ENCODE results near the gene PHPT1. TPM values are rescaled to one million over a fixed set of nuclear protein-coding genes. Genes with fewer than 3 reads are reported as not detected.
A peak's percentile ranks its signal among the peaks of the same experiment; 100 is the strongest.

Gene PHPT1
- total and polyA plus RNA-seq, 12 donors = 73.9 to 330 (median 178) TPM

GRCh38 chr9:136808075-136808805 is 41.0 kb upstream of the PHPT1 start:
- Histone ChIP-seq H3K27ac (peak overlapping the region in 4 of 5 donors; percentile 50 to 94 (median 89)), H3K36me3 (replicated peaks in 1 of 2) (peaks cover 0 to 4% of the 10 kb centered on the region in 2 donors), H3K27me3 (no peaks in the 10 kb centered on the region), H3K4me1 (replicated peaks in 1 of 2) (peaks cover 9 to 25% of the 10 kb centered on the region in 2 donors), H3K4me3 (peak overlapping the region; percentile 48 to 100 (median 66)), H3K9me3 (replicated peaks in 1 of 3) (no peaks in the 10 kb centered on the region)
- TF ChIP-seq CTCF (IDR thresholded peaks at IDR 0.05) = peak in 1 of 6 experiments; percentile 5
- TF ChIP-seq POLR2A (IDR thresholded peaks at IDR 0.05) = no peak
- intact Hi-C loops (cut with DNase I) = no loop called here
- 0 to 1% (median 0%) methylated on average over 4 to 92 of the region's 93 CpGs; no CpG with 5 or more reads in 1 of the 4 donors for WGBS, 4 donors
- DNase-seq = peak in 2 of 7 donors; percentile 40

- Histone ChIP-seq H3K36me3 (replicated peaks in 1 of 2) (peaks cover 0 to 4% of the 10 kb centered on the region in 2 donors), H3K4me1 (replicated peaks in 1 of 2) (peaks cover 9 to 25% of the 10 kb centered on the region in 2 donors), H3K27ac (peak overlapping the region in 2 of 5 donors; percentile 93 to 94), H3K9me3 (replicated peaks in 1 of 3) (no peaks in the 10 kb centered on the region), H3K4me3 (peak overlapping the region in 3 of 4 donors; percentile 62 to 100 (median 71)), H3K27me3 (no peaks in the 10 kb centered on the region)
- peak in 1 of 7 donors; percentile 5 for DNase-seq
- intact Hi-C loops (cut with DNase I) = no loop called here
- TF ChIP-seq CTCF (IDR thresholded peaks at IDR 0.05) (no peak), POLR2A (IDR thresholded peaks at IDR 0.05) (no peak)
- WGBS, 4 donors = 8 to 13% (median 12%) methylated on average over 13 to 14 of the region's 14 CpGs
These were observed 40.4 kb upstream of the PHPT1 start for GRCh38 chr9:136808806-136809158.

DNA sequence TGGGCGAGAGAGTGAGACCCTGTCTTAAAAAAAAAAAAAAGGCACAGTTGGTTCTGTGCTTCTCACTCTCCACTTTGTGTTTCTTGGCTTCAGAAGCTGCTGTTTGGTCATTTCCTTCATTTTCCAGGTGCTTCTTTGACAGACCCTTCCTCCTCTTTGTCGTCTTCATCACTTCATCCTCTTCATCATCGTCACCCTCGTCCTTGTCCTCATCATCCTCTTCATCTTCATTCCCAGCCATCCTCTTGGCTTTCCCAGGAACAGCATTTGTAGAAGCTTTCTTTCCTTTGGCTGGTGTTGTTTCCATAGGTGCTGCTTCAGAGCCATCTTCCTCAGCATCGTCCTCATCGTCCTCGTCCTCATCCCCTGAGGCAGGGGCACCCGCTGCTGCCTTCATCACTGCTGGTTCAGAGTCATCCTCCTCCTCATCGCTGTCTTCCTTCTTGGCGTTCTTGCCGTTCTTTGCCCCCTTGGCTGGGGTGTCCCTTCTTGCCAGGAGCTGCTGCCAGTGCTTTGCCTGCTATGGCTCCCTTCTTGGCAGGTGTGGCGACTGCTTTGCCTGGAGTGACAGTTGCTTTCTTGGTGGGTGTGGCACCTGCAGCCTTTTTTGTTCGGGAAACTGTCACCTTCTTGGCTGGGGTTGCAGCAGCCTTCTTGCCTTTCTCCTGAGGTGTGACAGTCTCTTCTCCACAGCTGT is 34.3 kb upstream of the PHPT1 start:
- Histone ChIP-seq H3K27me3 (no peaks in the 10 kb centered on the region), H3K4me3 (no peak overlapping the region), H3K27ac (no peak overlapping the region), H3K4me1 (replicated peaks in 1 of 2) (no peaks in the 10 kb centered on the region), H3K9me3 (replicated peaks in 1 of 3) (no peaks in the 10 kb centered on the region), H3K36me3 (replicated peaks in 1 of 2) (peaks cover 0 to 4% of the 10 kb centered on the region in 2 donors)
- intact Hi-C loops (cut with DNase I) = no loop called here
- 91 to 95% (median 94%) methylated on average over 13 of the region's 13 CpGs for WGBS, 4 donors
- TF ChIP-seq POLR2A (IDR thresholded peaks at IDR 0.05) = no peak
- no peak for TF ChIP-seq CTCF (IDR thresholded peaks at IDR 0.05)
- DNase-seq = no peak

DNA sequence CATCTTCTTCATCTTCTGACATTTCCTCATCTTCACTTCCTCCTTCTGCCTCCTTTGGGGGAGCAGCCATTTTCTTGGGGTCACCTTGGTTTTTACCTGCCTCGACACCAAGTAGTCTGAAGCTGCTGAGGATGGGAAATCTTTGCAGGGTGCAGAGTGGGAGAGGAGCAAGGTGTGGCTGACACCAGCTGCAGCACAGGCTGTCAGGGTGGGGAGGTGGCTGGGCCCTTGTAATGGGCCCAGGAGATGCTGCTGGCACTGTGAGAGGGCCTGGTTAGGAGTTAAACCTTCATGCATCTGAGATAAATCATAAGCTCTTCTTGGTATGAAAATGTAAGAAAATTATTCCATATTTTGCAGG is 33.8 kb upstream of the PHPT1 start:
- Histone ChIP-seq H3K4me1 (replicated peaks in 1 of 2) (no peaks in the 10 kb centered on the region), H3K4me3 (no peak overlapping the region), H3K9me3 (replicated peaks in 1 of 3) (no peaks in the 10 kb centered on the region), H3K27ac (no peak overlapping the region), H3K36me3 (replicated peaks in 1 of 2) (peaks cover 0 to 4% of the 10 kb centered on the region in 2 donors), H3K27me3 (no peaks in the 10 kb centered on the region)
- WGBS, 4 donors = 0 to 30% (median 3%) methylated on average over 1 of the region's 1 CpG
- TF ChIP-seq CTCF (IDR thresholded peaks at IDR 0.05) (no peak), POLR2A (IDR thresholded peaks at IDR 0.05) (no peak)
- no peak for DNase-seq
- intact Hi-C loops (cut with DNase I) = no loop called here
